Measurements from ENCODE around the gene TUBB4A.

The TUBB4A gene

GRCh38 chr19:6494438-6495036, 7.6 kb downstream of the TUBB4A start:
- TF ChIP-seq CTCF (IDR thresholded peaks at IDR 0.05; ENCODE audit: low read depth, low read length, missing control alignments): no peak
- no peak for DNase-seq (ENCODE audit: low read depth)
- in situ Hi-C loops (cut with HindIII; ENCODE audit: low sequenced_read_pairs): no loop called here
- H3K4me3 ChIP-seq (ENCODE audit: low read depth, low read length): no peak overlapping the region

GRCh38 chr19:6491802-6492592, 10.1 kb downstream of the TUBB4A start:
- no peak overlapping the region for H3K4me3 ChIP-seq (ENCODE audit: low read depth, low read length)
- in situ Hi-C loops (cut with HindIII; ENCODE audit: low sequenced_read_pairs): no loop called here
- TF ChIP-seq CTCF (IDR thresholded peaks at IDR 0.05; ENCODE audit: low read depth, low read length, missing control alignments): no peak
- no peak for DNase-seq (ENCODE audit: low read depth)

GRCh38 chr19:6490134-6490533, 12.0 kb downstream of the TUBB4A start:
- in situ Hi-C loops (cut with HindIII; ENCODE audit: low sequenced_read_pairs): no loop called here
- TF ChIP-seq CTCF (IDR thresholded peaks at IDR 0.05; ENCODE audit: low read depth, low read length, missing control alignments): no peak
- no peak for DNase-seq (ENCODE audit: low read depth)
- H3K4me3 ChIP-seq (ENCODE audit: low read depth, low read length): no peak overlapping the region

DNA sequence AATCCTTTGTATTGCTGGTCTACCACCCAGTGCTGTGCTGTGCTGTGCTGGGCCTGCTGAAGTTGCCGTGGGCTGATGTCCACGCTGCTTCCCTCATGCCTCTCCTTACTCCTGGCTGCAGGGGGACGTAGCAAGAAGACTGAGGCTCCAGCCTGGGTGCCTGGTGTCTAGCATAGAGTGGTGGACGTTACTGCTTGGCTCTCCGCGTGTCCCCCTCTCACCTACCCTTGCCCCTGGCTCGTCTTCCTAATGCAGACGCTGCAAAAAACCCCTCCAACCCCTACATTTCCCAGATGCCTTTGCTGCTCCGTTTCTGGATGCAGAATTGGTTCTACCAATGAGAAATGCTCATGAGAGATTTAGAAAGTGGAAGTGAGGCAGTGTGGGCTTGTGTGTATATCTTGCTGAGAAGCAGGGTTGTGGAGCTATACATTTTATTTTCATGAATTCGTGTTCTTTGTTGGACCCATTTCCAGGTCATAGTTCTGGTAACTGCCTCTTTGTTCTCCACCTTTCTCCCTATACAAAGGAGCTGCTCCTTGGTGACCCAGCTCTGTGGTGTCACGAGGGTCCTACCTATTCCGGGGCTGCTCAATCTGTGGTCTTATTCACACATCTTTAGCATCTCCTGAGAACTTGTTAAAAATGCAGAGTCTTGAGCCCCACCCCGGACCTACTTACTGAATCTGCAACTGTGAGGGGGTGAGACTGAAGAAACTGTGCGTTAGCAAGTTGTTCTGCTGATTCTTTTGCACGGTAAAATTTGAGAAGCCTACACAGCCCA, 12.6 kb downstream of the TUBB4A start:
- no peak overlapping the region for H3K4me3 ChIP-seq (ENCODE audit: low read depth, low read length)

DNA sequence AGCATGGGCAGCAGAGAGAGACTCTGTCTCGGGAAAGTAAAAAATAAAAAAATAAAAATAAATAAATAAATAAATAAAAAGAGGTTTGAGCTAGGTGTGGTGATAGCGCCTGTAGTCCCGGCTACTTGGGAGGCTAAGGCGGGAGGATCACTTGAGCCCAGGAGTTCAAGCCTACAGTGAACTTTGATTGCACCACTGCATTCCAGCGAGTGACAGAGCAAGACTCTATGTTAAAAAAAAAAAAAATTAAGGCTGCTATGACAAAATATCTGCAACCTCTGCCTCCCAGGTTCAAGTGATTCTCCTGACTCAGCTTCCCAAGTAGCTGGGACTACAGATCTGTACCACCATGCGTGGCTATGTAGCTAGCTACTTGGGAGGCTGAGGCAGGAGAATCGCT, 17.3 kb downstream of the TUBB4A start:
- H3K4me3 ChIP-seq (ENCODE audit: low read depth, low read length): no peak overlapping the region
- no peak for TF ChIP-seq CTCF (IDR thresholded peaks at IDR 0.05; ENCODE audit: low read depth, low read length, missing control alignments)
- DNase-seq (ENCODE audit: low read depth): no peak
- in situ Hi-C loops (cut with HindIII; ENCODE audit: low sequenced_read_pairs): no loop called here

More for the DNA sequence above, 12.6 kb downstream of the TUBB4A start:
- no peak for TF ChIP-seq CTCF (IDR thresholded peaks at IDR 0.05; ENCODE audit: low read depth, low read length, missing control alignments)
- no peak for DNase-seq (ENCODE audit: low read depth)
- in situ Hi-C loops (cut with HindIII; ENCODE audit: low sequenced_read_pairs): no loop called here

DNA sequence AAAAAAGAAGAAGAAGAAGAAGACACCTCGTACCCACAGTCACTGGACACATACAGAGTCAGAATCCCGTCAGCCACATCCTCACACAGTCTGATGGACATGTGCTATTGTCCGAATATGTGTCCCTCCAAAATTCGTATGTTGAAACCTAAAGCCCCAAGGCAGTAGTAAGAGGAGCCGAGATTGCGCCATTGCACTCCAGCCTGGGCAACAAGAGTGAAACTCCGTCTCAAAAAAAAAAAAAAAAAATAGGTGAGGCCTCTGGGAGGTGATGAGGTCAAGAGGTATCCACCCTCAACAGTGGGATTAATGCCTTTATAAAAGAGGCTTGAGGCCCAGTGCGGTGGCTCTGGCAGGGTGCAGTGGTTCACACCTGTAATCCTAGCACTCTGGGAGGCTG, 17.9 kb downstream of the TUBB4A start:
- H3K4me3 ChIP-seq (ENCODE audit: low read depth, low read length): no peak overlapping the region
- in situ Hi-C loops (cut with HindIII; ENCODE audit: low sequenced_read_pairs): no loop called here
- no peak for TF ChIP-seq CTCF (IDR thresholded peaks at IDR 0.05; ENCODE audit: low read depth, low read length, missing control alignments)
- no peak for DNase-seq (ENCODE audit: low read depth)
